ENCODE results near the gene JAK1.

Gene JAK1

DNA sequence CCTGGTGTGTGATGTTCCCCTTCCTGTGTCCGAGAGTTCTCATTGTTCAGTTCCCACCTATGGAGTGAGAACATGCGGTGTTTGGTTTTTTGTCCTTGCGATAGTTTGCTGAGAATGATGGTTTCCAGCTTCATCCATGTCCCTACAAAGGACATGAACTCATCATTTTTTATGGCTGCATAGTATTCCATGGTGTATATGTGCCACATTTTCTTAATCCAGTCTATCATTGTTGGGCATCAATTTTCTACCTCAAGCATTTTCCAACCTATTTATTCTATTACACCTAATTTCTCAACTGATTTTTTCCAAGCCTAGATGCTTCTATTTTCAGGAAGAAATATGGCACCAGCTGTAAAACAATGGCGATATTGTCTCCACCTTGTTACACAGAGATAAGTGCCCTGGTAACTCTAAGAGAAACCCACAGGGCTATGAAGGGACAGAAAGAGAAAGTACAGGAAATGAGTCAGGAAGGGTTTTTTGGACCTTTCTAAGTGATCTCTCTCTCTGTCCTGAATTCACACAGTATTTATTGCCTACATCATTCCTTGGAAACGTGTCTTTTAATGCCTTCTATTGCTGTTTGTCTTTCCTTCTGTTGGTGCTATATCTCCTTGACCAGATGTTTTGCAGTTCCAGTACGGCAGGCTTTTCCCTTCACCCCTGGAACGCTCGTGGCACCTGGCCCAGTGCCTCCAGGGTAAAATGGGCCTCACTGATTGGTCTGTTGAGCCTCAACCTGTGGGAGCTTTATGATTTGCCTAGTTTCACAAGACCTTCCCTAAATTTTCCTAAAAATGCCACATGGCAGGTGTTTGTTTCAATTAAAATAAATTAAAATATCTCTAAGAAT, 14.6 kb upstream of the JAK1 start:
- in situ Hi-C loops (cut with HindIII; ENCODE audit: low sequenced_read_pairs): no loop called here

DNA sequence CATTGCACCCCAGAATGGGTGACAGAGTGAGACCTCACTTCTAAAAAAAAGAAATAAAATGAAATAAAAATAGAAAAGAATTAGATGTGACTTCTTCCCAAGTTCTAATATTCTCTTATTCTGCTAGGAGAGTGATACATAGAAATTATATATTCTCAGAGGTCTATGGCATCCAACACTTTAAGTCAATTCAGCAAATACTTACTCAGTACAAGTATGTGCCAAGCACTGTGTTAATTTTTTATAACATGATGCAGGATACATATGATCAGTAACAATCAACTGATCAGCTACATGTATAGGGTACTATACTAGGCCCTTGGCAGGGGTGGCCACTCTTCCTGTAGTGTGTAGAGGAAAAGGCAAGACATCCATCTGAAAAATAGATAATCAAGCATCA, 13.0 kb upstream of the JAK1 start:
- in situ Hi-C loops (cut with HindIII; ENCODE audit: low sequenced_read_pairs): loop anchor here (5.0 kb wide), 1 partner anchor 97 kb away; no protein-coding TSS in a partner anchor

- in situ Hi-C loops (cut with HindIII; ENCODE audit: low sequenced_read_pairs): loop anchor here (5.0 kb wide), 1 partner anchor 94 kb away; no protein-coding TSS in a partner anchor
These were observed 10.0 kb upstream of the JAK1 start for GRCh38 chr1:64976361-64976760.

- in situ Hi-C loops (cut with HindIII; ENCODE audit: low sequenced_read_pairs): loop anchor here (5.0 kb wide), 1 partner anchor 93 kb away; no protein-coding TSS in a partner anchor
These were observed 9.4 kb upstream of the JAK1 start for GRCh38 chr1:64975740-64976139.

GRCh38 chr1:64975127-64975526, 8.8 kb upstream of the JAK1 start:
- in situ Hi-C loops (cut with HindIII; ENCODE audit: low sequenced_read_pairs): loop anchor here (5.0 kb wide), 1 partner anchor 93 kb away; no protein-coding TSS in a partner anchor

- in situ Hi-C loops (cut with HindIII; ENCODE audit: low sequenced_read_pairs): no loop called here
These were observed 8.0 kb upstream of the JAK1 start for GRCh38 chr1:64974288-64974825.

DNA sequence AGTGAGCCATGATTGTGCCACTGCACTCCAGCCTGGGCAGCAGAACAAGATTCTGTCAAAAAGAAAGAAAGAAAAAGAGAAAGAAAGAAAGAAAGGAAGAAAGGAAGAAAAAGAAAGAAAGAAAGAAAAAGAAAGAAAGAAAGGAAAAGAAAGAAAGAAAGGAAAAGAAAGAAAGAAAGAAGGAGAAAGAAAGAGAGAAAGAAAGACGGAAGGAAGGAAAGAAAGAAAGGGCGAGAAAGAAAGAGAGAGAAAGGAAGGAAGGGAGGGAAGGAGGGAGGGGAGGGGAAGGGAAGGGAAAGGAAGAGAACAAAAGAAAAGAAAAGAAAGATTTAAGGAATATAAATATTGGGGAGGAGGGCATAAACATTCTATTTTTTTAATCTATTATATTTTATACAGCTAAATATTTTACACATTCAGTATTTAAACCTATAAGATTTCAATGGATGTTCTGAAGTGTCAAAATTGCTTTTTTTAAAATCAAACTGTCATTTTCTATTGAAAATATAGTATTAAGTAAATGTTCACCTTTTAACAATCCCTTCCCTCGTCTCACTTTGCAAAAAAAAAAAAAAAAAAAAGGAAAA, 6.8 kb upstream of the JAK1 start:
- in situ Hi-C loops (cut with HindIII; ENCODE audit: low sequenced_read_pairs): no loop called here

DNA sequence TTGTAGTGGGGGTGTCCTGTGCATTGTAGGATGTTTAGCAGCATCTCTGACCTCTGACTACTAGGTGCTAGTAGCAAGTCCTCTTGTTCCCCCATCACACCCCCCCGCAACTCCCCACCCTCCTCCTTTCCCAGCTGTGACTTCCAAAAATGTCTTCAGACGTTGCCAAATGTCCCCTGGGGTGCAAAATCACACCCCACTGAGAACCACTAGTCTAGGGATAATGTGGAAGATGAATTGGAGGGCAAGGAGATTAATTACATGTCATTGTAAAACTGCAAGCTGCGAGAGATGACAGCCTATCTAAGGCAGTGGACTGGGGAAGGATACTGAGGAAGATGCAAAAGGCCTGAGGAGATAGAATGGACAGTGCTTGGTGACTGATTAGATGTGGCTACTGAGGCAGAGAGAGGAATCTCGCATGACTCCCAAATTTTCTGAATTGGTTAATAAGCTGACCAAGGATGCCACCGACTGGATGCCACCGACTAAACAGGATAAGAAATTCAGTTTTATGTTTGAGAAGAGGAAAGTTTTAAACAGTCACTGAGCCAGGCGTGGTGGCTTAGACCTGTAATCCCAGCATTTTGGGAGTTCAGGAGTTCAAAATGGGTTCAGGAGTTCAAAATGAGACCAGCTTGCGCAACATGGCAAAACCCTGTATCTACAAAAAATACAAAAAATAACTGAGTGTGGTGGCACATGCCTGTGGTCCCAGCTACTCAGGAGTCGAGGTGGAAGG, 3.1 kb upstream of the JAK1 start:
- in situ Hi-C loops (cut with HindIII; ENCODE audit: low sequenced_read_pairs): no loop called here

GRCh38 chr1:64967381-64967780, 1.0 kb upstream of the JAK1 start:
- in situ Hi-C loops (cut with HindIII; ENCODE audit: low sequenced_read_pairs): no loop called here

- in situ Hi-C loops (cut with HindIII; ENCODE audit: low sequenced_read_pairs): no loop called here
These were observed 787 bp downstream of the JAK1 start for GRCh38 chr1:64965366-64966157.

DNA sequence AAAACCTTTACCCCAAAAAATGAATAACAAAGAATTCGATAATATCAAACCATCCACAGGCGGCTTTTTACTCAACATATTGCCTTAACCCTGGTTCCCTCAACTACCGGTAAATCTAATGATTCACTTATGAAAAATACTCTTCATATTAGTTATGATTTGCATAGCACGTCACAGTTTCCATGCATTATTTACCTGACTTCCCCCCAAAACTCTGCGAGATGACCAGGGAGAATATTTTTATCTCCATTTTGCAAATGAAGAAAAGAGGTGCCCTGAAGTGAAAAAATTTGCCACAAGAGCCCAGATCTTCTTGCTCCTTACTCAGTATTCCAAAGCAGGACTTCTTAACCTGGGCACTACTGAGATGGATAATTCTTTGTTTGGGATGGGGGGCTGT, 2.9 kb downstream of the JAK1 start:
- in situ Hi-C loops (cut with HindIII; ENCODE audit: low sequenced_read_pairs): no loop called here

- in situ Hi-C loops (cut with HindIII; ENCODE audit: low sequenced_read_pairs): no loop called here
These were observed 3.9 kb downstream of the JAK1 start for GRCh38 chr1:64962441-64962840.

- in situ Hi-C loops (cut with HindIII; ENCODE audit: low sequenced_read_pairs): no loop called here
These were observed 4.4 kb downstream of the JAK1 start for GRCh38 chr1:64961923-64962322.

- in situ Hi-C loops (cut with HindIII; ENCODE audit: low sequenced_read_pairs): no loop called here
These were observed 5.6 kb downstream of the JAK1 start for GRCh38 chr1:64960731-64961130.

- in situ Hi-C loops (cut with HindIII; ENCODE audit: low sequenced_read_pairs): no loop called here
These were observed 6.4 kb downstream of the JAK1 start for GRCh38 chr1:64959986-64960385.

DNA sequence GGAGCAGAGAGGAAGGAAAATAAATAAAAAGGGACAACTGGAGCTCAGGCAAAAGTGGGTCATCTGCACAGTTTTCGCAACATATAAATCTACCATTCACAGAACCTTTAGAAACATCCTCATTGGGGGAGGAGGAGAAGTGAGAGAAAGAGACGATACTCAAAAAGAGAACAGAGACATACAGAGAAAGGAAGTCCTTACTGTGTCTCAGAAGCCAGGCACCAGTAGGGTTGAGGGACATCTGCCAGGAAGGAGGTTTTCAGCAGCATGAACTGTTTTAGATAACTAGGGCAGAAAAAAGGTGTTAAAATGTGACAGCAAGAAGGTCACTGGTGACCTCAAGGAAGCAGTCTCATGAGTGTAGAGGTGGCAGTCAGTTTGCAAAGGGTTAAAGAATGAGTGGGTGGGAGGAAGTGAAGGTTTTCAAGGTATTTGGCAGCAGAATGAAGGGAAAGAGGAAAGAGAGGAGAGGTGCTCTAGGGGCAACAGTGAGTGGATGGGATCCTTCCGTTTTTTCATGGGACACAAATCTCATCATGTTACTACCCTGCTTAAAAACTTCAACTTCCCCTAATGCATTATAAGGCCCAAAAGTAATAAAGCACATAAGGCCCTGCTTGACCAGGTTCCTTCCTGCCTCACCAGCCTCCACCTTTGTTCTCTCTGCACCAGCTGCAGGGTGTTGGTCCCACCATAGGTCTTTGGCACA, 9.5 kb downstream of the JAK1 start:
- in situ Hi-C loops (cut with HindIII; ENCODE audit: low sequenced_read_pairs): no loop called here

GRCh38 chr1:64956010-64956640, 10.2 kb downstream of the JAK1 start:
- in situ Hi-C loops (cut with HindIII; ENCODE audit: low sequenced_read_pairs): no loop called here

DNA sequence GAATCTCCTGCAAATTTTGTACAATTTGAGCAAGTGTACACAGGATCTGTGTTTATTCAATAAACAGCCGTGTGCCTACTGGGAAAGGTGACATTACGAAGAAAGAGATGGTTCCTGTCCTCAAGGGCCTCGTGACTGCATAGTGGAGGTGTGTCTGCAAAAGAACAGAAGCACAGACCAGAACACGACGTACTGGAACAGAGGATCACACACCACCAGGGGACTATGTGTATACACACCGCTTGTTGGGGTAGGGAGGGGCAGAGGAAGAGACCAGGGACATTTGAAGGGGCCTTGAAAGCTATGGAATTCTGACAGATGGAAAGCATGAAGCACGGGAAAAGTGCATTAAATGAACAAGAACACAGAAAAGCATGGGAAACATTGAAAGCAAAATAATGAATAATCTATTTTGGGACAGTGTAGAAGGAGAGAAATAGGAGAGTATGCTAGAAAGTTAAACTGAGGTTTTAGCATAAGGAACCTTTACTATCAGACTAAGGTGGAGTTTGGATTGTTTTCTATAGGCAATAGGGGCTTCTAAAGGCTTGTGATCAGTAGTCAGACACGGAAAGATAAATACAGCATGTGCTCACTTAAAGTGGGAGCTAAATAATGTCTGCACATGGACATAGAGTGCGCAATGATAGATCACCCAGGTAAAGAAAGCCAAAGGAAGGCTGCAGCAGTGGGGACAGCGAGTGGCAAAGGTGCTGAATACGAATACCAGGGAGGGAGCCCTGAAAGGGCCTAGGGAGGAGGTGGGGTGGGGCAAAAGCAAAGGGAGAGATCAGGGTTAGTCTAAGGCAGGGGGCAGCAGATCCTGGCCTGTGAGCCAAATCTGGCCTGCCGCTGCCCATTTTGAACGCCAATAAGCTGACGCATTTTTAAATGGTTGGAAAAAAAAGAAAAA, 11.0 kb downstream of the JAK1 start:
- in situ Hi-C loops (cut with HindIII; ENCODE audit: low sequenced_read_pairs): no loop called here
